Measurements from ENCODE around the gene GPR31. TPM values are rescaled to one million over a fixed set of nuclear protein-coding genes. Genes with fewer than 3 reads are reported as not detected.

Gene GPR31
- total RNA-seq, 1 donor from 2014 or later: not detected

DNA sequence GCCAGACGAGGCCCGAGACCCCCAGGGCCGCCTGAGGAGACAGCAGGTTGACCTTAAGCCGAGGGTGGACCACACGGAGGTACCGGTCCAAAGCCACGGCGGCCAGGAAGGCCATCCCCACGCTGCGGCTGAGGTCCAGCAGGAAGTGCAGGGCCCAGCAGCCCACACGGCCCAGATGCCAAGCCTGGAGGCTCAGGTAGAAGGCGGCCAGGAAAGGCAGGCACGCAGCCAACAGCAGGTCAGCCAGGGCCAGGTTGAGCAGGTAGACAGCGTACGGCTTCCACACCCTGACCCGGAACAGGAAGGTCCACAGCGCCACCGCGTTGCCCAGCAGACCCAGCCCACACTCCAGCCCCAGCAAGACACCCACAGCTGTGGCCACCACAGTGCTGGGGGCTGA is 366 bp downstream of the GPR31 start:
- intact Hi-C loops (cut with DNase I): no loop called here
- TF ChIP-seq, protein P1, sequence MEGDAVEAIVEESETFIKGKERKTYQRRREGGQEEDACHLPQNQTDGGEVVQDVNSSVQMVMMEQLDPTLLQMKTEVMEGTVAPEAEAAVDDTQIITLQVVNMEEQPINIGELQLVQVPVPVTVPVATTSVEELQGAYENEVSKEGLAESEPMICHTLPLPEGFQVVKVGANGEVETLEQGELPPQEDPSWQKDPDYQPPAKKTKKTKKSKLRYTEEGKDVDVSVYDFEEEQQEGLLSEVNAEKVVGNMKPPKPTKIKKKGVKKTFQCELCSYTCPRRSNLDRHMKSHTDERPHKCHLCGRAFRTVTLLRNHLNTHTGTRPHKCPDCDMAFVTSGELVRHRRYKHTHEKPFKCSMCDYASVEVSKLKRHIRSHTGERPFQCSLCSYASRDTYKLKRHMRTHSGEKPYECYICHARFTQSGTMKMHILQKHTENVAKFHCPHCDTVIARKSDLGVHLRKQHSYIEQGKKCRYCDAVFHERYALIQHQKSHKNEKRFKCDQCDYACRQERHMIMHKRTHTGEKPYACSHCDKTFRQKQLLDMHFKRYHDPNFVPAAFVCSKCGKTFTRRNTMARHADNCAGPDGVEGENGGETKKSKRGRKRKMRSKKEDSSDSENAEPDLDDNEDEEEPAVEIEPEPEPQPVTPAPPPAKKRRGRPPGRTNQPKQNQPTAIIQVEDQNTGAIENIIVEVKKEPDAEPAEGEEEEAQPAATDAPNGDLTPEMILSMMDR (IDR thresholded peaks at IDR 0.05): no peak
- no peaks in the 10 kb centered on the region for H3K27me3 ChIP-seq
- H3K4me3 ChIP-seq: no peak overlapping the region
- no peak overlapping the region for H3K27ac ChIP-seq
- H3K4me1 ChIP-seq: no peaks in the 10 kb centered on the region
- H3K36me3 ChIP-seq: no peaks in the 10 kb centered on the region
- DNase-seq (ENCODE audit: low spot score in 2 of 2): no peak
- H3K9me3 ChIP-seq: no peaks in the 10 kb centered on the region

DNA sequence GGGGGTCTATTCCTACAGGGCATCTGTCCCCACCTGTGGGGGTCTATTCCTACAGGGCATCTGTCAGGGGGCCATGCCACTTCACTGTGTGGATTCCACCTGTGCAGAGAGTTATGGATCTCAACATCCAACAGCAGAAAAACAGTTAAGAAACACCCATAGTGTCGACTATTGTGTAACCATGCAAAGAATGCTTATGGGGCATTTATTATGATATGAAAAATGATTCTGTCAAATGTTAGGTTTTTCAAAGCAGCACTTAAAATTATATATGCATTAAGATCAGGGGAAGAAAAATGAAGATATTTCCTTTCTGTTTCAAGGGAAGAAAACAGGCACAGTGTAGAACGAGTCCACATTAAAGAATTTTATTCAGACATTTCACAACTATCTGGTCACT is 2.9 kb downstream of the GPR31 start:
- TF ChIP-seq, protein P1 (IDR thresholded peaks at IDR 0.05): no peak
- intact Hi-C loops (cut with DNase I): no loop called here
- Histone ChIP-seq H3K27ac (no peak overlapping the region), H3K36me3 (no peaks in the 10 kb centered on the region), H3K4me1 (no peaks in the 10 kb centered on the region), H3K27me3 (no peaks in the 10 kb centered on the region), H3K9me3 (no peaks in the 10 kb centered on the region), H3K4me3 (no peak overlapping the region)
- DNase-seq (ENCODE audit: low spot score in 2 of 2): no peak

DNA sequence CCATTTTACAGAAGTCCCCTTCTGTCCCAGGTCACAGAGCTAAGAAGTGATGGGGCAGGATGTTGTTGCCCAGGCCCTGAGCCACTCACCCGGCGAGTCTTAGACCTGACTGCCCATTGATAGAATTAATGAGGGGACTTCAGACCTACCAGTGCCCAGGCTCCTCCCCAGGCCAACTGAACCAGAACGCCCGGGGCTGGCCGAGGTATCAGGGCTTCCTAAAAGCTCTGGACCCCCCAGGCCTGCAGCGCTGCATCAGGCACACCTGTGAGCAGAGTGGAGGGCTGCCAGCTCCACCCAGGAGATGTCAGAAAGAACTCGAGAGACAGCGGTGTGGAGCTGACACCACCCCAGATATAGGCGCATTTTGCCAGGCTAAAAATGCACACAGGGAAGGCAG is 3.5 kb downstream of the GPR31 start:
- no peaks in the 10 kb centered on the region for H3K4me1 ChIP-seq
- H3K4me3 ChIP-seq: no peak overlapping the region
- no peaks in the 10 kb centered on the region for H3K27me3 ChIP-seq
- no peak for DNase-seq (ENCODE audit: low spot score in 2 of 2)
- no peak overlapping the region for H3K27ac ChIP-seq
- H3K36me3 ChIP-seq: no peaks in the 10 kb centered on the region
- no peaks in the 10 kb centered on the region for H3K9me3 ChIP-seq
- intact Hi-C loops (cut with DNase I): no loop called here
- TF ChIP-seq, protein P1 (IDR thresholded peaks at IDR 0.05): no peak

DNA sequence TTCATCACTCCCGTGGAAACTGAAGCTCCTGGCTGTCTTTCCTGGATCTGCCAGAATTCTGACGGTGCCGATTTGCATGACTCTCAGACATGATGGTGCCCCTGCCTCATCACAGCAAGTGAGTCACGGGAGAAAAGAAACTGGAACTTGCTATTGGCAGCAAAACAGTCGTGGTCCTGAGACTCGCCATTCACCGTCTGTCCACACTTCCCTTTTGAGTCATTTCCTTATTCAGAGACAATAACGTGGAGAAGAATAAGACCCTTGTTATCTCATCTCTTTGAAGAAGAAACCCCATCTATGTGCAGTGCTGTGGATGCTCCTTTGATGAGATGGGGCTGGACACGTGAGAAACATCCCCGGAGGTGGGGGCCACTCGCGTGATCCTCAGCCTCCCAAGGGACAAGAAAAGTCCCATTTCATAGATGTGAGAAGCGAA is 4.2 kb downstream of the GPR31 start:
- Histone ChIP-seq H3K4me3 (no peak overlapping the region), H3K27me3 (no peaks in the 10 kb centered on the region), H3K4me1 (no peaks in the 10 kb centered on the region), H3K27ac (no peak overlapping the region), H3K9me3 (no peaks in the 10 kb centered on the region), H3K36me3 (no peaks in the 10 kb centered on the region)
- intact Hi-C loops (cut with DNase I): no loop called here
- TF ChIP-seq, protein P1 (IDR thresholded peaks at IDR 0.05): no peak
- DNase-seq (ENCODE audit: low spot score in 2 of 2): no peak

DNA sequence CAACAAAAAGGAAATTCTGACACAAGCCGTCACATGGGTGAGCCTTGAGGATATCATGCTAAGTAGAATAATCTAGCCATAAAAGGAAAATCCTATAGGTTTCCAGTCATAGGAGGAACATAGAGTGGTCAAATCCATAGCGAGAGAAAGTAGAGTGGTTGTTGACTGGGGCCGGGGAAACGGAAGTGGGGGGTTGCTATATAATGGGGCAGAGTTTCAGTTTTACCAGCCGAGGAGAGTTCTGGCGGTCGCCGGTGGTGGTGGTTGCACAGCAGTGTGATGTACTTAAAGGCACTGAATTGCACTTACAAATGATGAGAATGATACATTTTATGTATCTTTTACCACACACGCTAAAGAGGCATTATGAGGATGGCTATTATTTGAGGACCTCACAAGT is 4.9 kb downstream of the GPR31 start:
- DNase-seq (ENCODE audit: low spot score in 2 of 2): no peak
- Histone ChIP-seq H3K27ac (no peak overlapping the region), H3K9me3 (no peaks in the 10 kb centered on the region), H3K4me1 (no peaks in the 10 kb centered on the region), H3K36me3 (no peaks in the 10 kb centered on the region), H3K4me3 (no peak overlapping the region), H3K27me3 (no peaks in the 10 kb centered on the region)
- TF ChIP-seq, protein P1 (IDR thresholded peaks at IDR 0.05): no peak
- intact Hi-C loops (cut with DNase I): no loop called here

DNA sequence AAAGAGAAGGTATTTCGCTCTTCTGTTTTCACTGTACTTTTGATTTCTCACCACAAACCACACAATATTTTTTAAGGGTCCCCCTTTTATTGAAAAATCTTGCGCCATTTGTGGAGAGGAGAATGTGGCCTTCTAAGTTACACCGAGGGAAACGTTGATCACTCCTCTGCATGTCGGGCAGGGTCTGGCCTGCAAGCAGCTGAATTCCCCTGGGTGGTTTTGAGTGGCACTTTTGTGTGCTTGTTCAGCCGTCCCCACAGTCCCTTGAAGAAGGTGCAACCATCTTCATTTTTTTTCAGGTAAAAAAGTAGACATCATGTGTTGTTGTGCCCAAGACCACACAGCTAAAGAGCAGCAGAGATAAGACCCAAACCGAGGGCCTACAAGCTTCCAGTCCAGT is 6.1 kb downstream of the GPR31 start:
- H3K9me3 ChIP-seq: no peaks in the 10 kb centered on the region
- no peaks in the 10 kb centered on the region for H3K27me3 ChIP-seq
- intact Hi-C loops (cut with DNase I): no loop called here
- H3K27ac ChIP-seq: no peak overlapping the region
- H3K4me3 ChIP-seq: no peak overlapping the region
- H3K36me3 ChIP-seq: no peaks in the 10 kb centered on the region
- DNase-seq (ENCODE audit: low spot score in 2 of 2): no peak
- TF ChIP-seq, protein P1 (IDR thresholded peaks at IDR 0.05): no peak
- no peaks in the 10 kb centered on the region for H3K4me1 ChIP-seq
